Peyer's patch (tissue), 4 donors: ENCODE measurements around the gene SPRY2. TPM values are rescaled to one million over a fixed set of nuclear protein-coding genes. Genes with fewer than 3 reads are reported as not detected.

ENCODE experiments used
- DNase-seq, 3 donors: peaks; one replicate each; pipeline ENCODE4 v3.0.0-alpha.2; 2017 to 2019
- H3K27ac ChIP-seq, 4 donors: fragments of 200-600 bp; sonication (generic); one replicate each; pipeline ENCODE4 v1.5.1; 2016 to 2019
- H3K27me3 ChIP-seq, 2 donors: fragments of 200-600 bp; sonication (generic); one replicate each; pipeline ENCODE4 v1.5.1; 2019
- H3K36me3 ChIP-seq, 3 donors: fragments of 200-600 bp; sonication (generic); one replicate each; pipeline ENCODE4 v1.5.1; 2016 to 2019
- H3K4me1 ChIP-seq, 4 donors: fragments of 200-600 bp; sonication (generic); one replicate each; pipeline ENCODE4 v1.5.1; 2016 to 2019
- H3K4me3 ChIP-seq, 4 donors: fragments of 200-600 bp; sonication (generic); 1 replicate in 3 of 4; 2 replicates in 1 of 4; pipeline ENCODE4 v1.5.1; 2016 to 2019; ENCODE audit warnings: mild to moderate bottlenecking in 1 of 4
- H3K9me3 ChIP-seq, 4 donors: fragments of 200-600 bp; sonication (generic); one replicate each; pipeline ENCODE4 v1.5.1; 2016 to 2019; ENCODE audit warnings: mild to moderate bottlenecking in 1 of 4
- CTCF ChIP-seq, 6 experiments: fragments of 450-650 bp in 4 of 6; fragments of 200-600 bp in 2 of 6; sonication (generic) in 1 of 6; IDR thresholded peaks; one replicate each; pipeline ENCODE4 v1.5.1; 2017 to 2019; ENCODE audit warnings: antibody characterized with exemption in 6 of 6, mild to moderate bottlenecking in 3 of 6, moderate library complexity in 1 of 6
- POLR2A ChIP-seq, 2 donors: fragments of 450-650 bp; IDR thresholded peaks; one replicate each; pipeline ENCODE4 v1.5.1; 2017; ENCODE audit warnings: antibody characterized with exemption in 2 of 2, mild to moderate bottlenecking in 2 of 2, moderate library complexity in 2 of 2
- total RNA-seq, 4 donors: library from RNA; depleted of rRNA; stranded (reverse); fragments of >200 nt; gene quantifications; one replicate each; pipeline ENCODE4 v1.1.0, GENCODE V29; 2016

The SPRY2 gene
- total RNA-seq, 4 donors from 2014 or later = 18.2 to 33.9 (median 27.3) TPM

DNA sequence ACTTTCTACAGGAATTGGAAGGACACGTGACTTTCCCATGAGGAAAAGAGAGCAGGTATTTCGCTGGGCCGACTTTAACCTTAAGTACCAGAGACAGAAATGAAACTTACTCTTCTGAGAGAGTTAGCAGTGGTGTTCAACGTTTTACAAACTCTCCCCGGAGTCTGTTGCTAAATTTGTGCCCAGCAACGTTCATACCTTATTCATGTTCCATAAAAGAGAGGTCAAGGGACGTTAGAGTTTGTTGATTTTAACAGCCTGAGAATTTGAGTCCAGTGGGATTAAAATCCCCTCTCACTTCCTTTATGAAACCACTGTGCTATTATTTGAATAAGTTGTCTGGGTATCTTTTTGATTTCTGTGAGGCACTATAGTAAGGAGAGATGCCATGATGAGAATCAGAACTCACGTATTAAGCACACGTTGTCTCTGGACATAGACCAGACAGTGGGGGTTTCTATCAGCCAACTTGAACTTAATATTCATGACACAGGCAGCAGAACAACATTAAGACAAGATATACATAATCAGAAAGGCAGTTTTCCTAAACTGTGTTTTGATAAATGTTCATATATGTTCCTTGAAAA is 33.4 kb downstream of the SPRY2 start:
- no peaks in the 10 kb centered on the region for H3K4me1 ChIP-seq
- H3K4me3 ChIP-seq = no peak overlapping the region
- DNase-seq = no peak
- H3K27ac ChIP-seq = no peak overlapping the region
- no peaks in the 10 kb centered on the region for H3K36me3 ChIP-seq
- H3K9me3 ChIP-seq = no peaks in the 10 kb centered on the region
- no peaks in the 10 kb centered on the region for H3K27me3 ChIP-seq
- TF ChIP-seq CTCF (IDR thresholded peaks at IDR 0.05) (no peak), POLR2A (IDR thresholded peaks at IDR 0.05) (no peak)

- no peak for TF ChIP-seq CTCF (IDR thresholded peaks at IDR 0.05)
- TF ChIP-seq POLR2A (IDR thresholded peaks at IDR 0.05) = no peak
- Histone ChIP-seq H3K36me3 (no peaks in the 10 kb centered on the region), H3K9me3 (no peaks in the 10 kb centered on the region), H3K4me3 (no peak overlapping the region), H3K27me3 (no peaks in the 10 kb centered on the region), H3K27ac (no peak overlapping the region), H3K4me1 (no peaks in the 10 kb centered on the region)
- no peak for DNase-seq
Measured at GRCh38 chr13:80306337-80306972, 34.5 kb downstream of the SPRY2 start.

GRCh38 chr13:80305737-80306136 is 35.2 kb downstream of the SPRY2 start:
- Histone ChIP-seq H3K36me3 (no peaks in the 10 kb centered on the region), H3K9me3 (no peaks in the 10 kb centered on the region), H3K27ac (no peak overlapping the region), H3K4me1 (no peaks in the 10 kb centered on the region), H3K4me3 (no peak overlapping the region), H3K27me3 (no peaks in the 10 kb centered on the region)
- TF ChIP-seq CTCF (IDR thresholded peaks at IDR 0.05) (no peak), POLR2A (IDR thresholded peaks at IDR 0.05) (no peak)
- DNase-seq = no peak

DNA sequence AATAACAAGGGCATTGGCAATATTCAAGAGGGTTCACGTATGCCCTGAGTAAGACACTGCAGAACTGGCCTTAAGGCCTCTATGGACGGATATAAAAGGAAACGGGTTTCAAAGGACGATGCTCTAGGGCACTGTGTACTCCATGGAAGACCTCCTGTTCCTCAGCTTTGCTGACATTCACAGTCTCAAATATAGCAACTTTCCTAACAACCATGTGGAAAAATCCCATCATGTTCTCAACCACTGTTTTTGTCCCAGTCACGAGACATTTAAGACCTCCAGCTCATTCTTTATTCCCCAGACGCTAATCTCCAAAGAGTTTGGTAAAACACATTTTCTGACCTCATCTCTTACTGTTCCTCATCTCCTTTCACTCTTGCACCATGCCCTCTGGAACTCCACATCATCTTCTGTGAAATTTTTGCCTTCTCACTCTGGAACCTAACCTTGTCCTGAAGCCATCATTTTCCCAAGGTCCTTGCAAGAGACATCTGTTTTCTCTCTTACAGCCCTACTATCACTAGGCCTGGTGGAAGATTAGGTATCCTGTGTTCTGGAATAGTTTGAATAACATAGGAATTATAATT is 37.6 kb downstream of the SPRY2 start:
- TF ChIP-seq POLR2A (IDR thresholded peaks at IDR 0.05) = no peak
- TF ChIP-seq CTCF (IDR thresholded peaks at IDR 0.05) = no peak
- H3K4me3 ChIP-seq = no peak overlapping the region
- H3K9me3 ChIP-seq = no peaks in the 10 kb centered on the region
- H3K36me3 ChIP-seq = no peaks in the 10 kb centered on the region
- no peaks in the 10 kb centered on the region for H3K4me1 ChIP-seq
- H3K27me3 ChIP-seq = no peaks in the 10 kb centered on the region
- DNase-seq = no peak
- H3K27ac ChIP-seq = no peak overlapping the region

DNA sequence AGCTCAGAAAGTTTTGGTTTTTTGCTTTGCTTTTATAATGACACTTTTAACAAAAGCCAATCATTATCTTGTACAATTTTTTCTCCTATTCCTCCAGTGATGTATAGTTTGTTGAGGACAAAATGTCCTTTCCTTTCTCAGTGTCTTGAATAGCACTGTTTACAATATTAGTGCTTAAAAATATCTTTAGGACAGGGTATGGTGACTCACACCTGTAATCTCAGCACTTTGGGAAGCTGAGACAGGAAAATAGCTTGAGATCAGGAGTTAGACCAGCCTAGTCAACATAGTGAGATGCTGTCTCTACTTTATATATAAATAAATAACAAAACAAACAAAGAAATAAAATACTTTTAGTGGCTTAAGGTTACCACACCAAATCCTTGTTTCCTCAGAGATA is 41.9 kb downstream of the SPRY2 start:
- DNase-seq = no peak

More for the DNA sequence above, 41.9 kb downstream of the SPRY2 start:
- Histone ChIP-seq H3K27me3 (no peaks in the 10 kb centered on the region), H3K27ac (no peak overlapping the region), H3K36me3 (no peaks in the 10 kb centered on the region), H3K4me3 (no peak overlapping the region), H3K9me3 (no peaks in the 10 kb centered on the region), H3K4me1 (no peaks in the 10 kb centered on the region)
- TF ChIP-seq POLR2A (IDR thresholded peaks at IDR 0.05) (no peak), CTCF (IDR thresholded peaks at IDR 0.05) (no peak)
